Loucy (cell line): ENCODE data around the gene WWOX.

Source experiments
- H2AFZ ChIP-seq: fragments of 200-600 bp; sonication (generic); 2 replicates; pipeline ENCODE4 v1.6.0; 2016; ENCODE audit warnings: antibody characterized with exemption, mild to moderate bottlenecking, low read length, moderate library complexity
- H3F3A ChIP-seq: fragments of 200-600 bp; 2 replicates; pipeline ENCODE4 v1.6.0; 2016; ENCODE audit warnings: antibody characterized with exemption, low read depth, mild to moderate bottlenecking
- H3K27me3 ChIP-seq: fragments of 200-600 bp; sonication (generic); 2 replicates; pipeline ENCODE4 v1.6.1; 2014; ENCODE audit warnings: low read length, mild to moderate bottlenecking; ENCODE audit not compliant: insufficient read depth, poor library complexity, severe bottlenecking
- H3K36me3 ChIP-seq: fragments of 200-600 bp; sonication (generic); 2 replicates; pipeline ENCODE4 v1.6.1; 2016; ENCODE audit warnings: low read length; ENCODE audit not compliant: insufficient read depth
- H3K4me1 ChIP-seq: fragments of 200-600 bp; sonication (generic); 2 replicates; pipeline ENCODE4 v1.5.1; 2014; ENCODE audit warnings: low read length, mild to moderate bottlenecking; ENCODE audit not compliant: insufficient read depth, poor library complexity, severe bottlenecking
- H3K4me2 ChIP-seq: fragments of 200-600 bp; sonication (generic); 2 replicates; pipeline ENCODE4 v1.6.0; 2014; ENCODE audit warnings: antibody characterized with exemption, low read length, low read depth, mild to moderate bottlenecking; ENCODE audit not compliant: poor library complexity, severe bottlenecking
- H3K4me3 ChIP-seq: fragments of 200-600 bp; sonication (generic); 2 replicates; pipeline ENCODE4 v1.5.1; 2014; ENCODE audit warnings: low read length, mild to moderate bottlenecking, mixed read lengths; ENCODE audit not compliant: poor library complexity, severe bottlenecking
- H3K79me2 ChIP-seq: fragments of 200-600 bp; sonication (generic); 2 replicates; pipeline ENCODE4 v1.6.1; 2014; ENCODE audit warnings: low read length; ENCODE audit not compliant: insufficient read depth
- H3K9ac ChIP-seq: fragments of 200-600 bp; sonication (generic); 2 replicates; pipeline ENCODE4 v1.6.0; 2014; ENCODE audit warnings: mild to moderate bottlenecking, low read depth, low read length, moderate library complexity; ENCODE audit not compliant: poor library complexity, severe bottlenecking
- H3K9me2 ChIP-seq: fragments of 200-600 bp; sonication (generic); replicated peaks from 2 replicates; pipeline ENCODE4 v1.6.1; 2016; ENCODE audit warnings: low read depth, low read length, mixed read lengths
- H3K9me3 ChIP-seq: fragments of 200-600 bp; sonication (generic); 2 replicates; pipeline ENCODE4 v1.6.1; 2014; ENCODE audit warnings: mild to moderate bottlenecking, antibody characterized with exemption, low read length, low read depth; ENCODE audit not compliant: insufficient read depth
- H4K20me1 ChIP-seq: fragments of 200-600 bp; sonication (generic); 2 replicates; pipeline ENCODE4 v1.6.0; 2014; ENCODE audit warnings: antibody characterized with exemption, low read length, mild to moderate bottlenecking; ENCODE audit not compliant: insufficient read depth, poor library complexity, severe bottlenecking
- CTCF ChIP-seq: fragments of 200-600 bp; sonication (generic); conservative IDR thresholded peaks from 2 replicates; pipeline ENCODE4 v1.5.1; 2014; ENCODE audit warnings: mild to moderate bottlenecking, antibody characterized with exemption, low read length
- EZH2phosphoT487 ChIP-seq: fragments of 200-600 bp; IDR thresholded peaks from 2 replicates; pipeline ENCODE4 v1.6.1; 2018; ENCODE audit warnings: antibody characterized with exemption, mild to moderate bottlenecking, moderate library complexity, borderline replicate concordance

WWOX gene

DNA sequence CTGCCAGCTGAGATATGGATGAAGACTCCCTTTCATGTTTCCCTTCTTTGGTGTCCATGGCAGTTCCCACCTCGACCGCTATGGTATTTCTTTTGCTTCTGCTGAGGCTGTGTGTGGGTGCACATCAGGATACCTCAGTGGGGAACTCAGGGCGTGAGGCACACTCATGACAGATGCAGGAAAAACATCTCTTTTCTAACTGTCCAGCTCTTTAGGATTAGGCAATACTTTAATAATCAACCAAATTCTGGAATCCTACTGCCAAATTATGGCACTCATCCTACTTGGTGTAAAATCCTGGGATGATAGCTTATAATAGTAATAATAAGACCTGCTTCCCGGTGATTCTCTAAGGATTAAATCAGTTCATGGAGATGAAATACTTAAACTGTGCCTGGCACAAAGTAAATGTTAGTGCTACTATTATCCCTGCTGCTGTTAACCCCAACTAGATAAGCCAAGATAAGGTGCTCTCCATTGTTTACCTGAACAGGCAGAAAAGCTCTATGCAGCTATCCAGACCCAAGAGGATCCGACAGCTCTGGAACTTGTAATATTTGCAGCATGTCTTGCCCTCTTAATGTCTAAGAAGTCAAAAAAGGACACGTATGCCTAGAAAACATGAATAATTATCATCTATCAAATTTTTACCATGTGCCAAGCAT is 543.3 kb downstream of the WWOX start:
- H3K27me3 ChIP-seq = no peaks in the 10 kb centered on the region

GRCh38 chr16:78645657-78646056 is 546.2 kb downstream of the WWOX start:
- Histone ChIP-seq H3K4me2 (no peak overlapping the region), H3K9me3 (no peaks in the 10 kb centered on the region), H3K9me2 (no peaks in the 10 kb centered on the region), H3K4me3 (no peak overlapping the region), H3K4me1 (peaks cover 25% of the 10 kb centered on the region), H3K9ac (no peak overlapping the region), H4K20me1 (no peaks in the 10 kb centered on the region), H2AFZ (no peak overlapping the region), H3K79me2 (no peaks in the 10 kb centered on the region), H3K36me3 (no peaks in the 10 kb centered on the region), H3F3A (no peaks in the 10 kb centered on the region), H3K27me3 (no peaks in the 10 kb centered on the region)
- no peak for TF ChIP-seq CTCF
- no peak for TF ChIP-seq EZH2phosphoT487

More for the DNA sequence above, 543.3 kb downstream of the WWOX start:
- Histone ChIP-seq H2AFZ (no peak overlapping the region), H3K4me2 (no peak overlapping the region), H3K4me3 (no peak overlapping the region), H3K4me1 (peaks cover 50% of the 10 kb centered on the region), H4K20me1 (no peaks in the 10 kb centered on the region), H3K9ac (no peak overlapping the region), H3K36me3 (no peaks in the 10 kb centered on the region), H3K9me3 (no peaks in the 10 kb centered on the region), H3F3A (no peaks in the 10 kb centered on the region), H3K79me2 (no peaks in the 10 kb centered on the region), H3K9me2 (no peaks in the 10 kb centered on the region)
- TF ChIP-seq CTCF (no peak), EZH2phosphoT487 (no peak)

DNA sequence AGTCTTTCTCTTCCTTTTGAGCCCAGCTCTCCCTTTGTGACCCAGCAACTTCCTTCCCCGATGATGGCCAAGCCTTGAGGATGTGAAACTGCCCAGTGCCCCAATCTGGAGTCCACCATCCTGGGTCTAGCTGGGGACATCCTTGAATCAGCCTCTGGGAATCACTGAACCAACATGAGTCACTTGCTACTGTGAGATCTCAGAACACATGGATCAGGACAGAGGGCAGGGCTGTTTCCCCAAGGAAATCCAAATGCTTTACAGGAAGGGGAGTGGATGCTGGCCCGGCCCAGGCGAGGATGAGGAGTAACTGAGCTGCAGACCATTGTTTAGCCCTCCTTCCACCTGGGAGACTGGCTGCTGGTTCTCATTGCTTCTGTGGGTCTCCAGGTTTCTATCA is 547.6 kb downstream of the WWOX start:
- Histone ChIP-seq H3K4me1 (peaks cover 12% of the 10 kb centered on the region), H4K20me1 (no peaks in the 10 kb centered on the region), H3K9me3 (no peaks in the 10 kb centered on the region), H3F3A (no peaks in the 10 kb centered on the region), H3K27me3 (no peaks in the 10 kb centered on the region), H3K4me2 (no peak overlapping the region), H3K9me2 (no peaks in the 10 kb centered on the region), H3K4me3 (no peak overlapping the region), H3K36me3 (no peaks in the 10 kb centered on the region), H3K79me2 (no peaks in the 10 kb centered on the region), H3K9ac (no peak overlapping the region), H2AFZ (no peak overlapping the region)
- no peak for TF ChIP-seq CTCF
- TF ChIP-seq EZH2phosphoT487 = no peak
